ENCODE data around the gene PYGO2. TPM values are rescaled to one million over a fixed set of nuclear protein-coding genes. Genes with fewer than 3 reads are reported as not detected.

The PYGO2 gene
- total and polyA plus RNA-seq, 2 of the 8 experiments (the other 6 are each of a cell fraction or from before 2014, with no cell fraction given) = 31.0 to 31.6 TPM

- no peak overlapping the region for H2BK15ac ChIP-seq (ENCODE audit: low read length)
- H2BK12ac ChIP-seq (ENCODE audit: low read depth, low read length) = no peak overlapping the region
- H3K23me2 ChIP-seq (ENCODE audit: low read depth, low read length) = peaks cover 2% of the 10 kb centered on the region; the same call in 1 of the 2 replicates
- no peak overlapping the region for H4K5ac ChIP-seq (ENCODE audit: insufficient read length, low read depth, low read length)
- no peaks in the 10 kb centered on the region for H3K9me3 ChIP-seq (ENCODE audit: insufficient read depth in 2 of 2, low read depth in 1 of 2, low read length in 1 of 2)
- 0 out of 4 replicates have a peak overlapping the region, but pooled peaks have one; percentile 34 to 42 for H3K4me2 ChIP-seq (ENCODE audit: insufficient read depth in 1 of 2, low read depth in 2 of 2, low read length in 2 of 2)
- H4K20me1 ChIP-seq (replicated peaks in 1 of 2; ENCODE audit: control insufficient read depth in 1 of 2, insufficient read depth in 2 of 2, low read length in 2 of 2) = peaks cover 0 to 16% of the 10 kb centered on the region in 2 experiments
- ChIA-PET POLR2A (ENCODE audit: partially characterized antibody) (interaction anchor here (0.9 to 14.8 kb wide), 5 partner anchors 6 to 54 kb away, joined by 3 to 128 read pairs (median 10); partner anchors contain the start of genes CKS1B, FLAD1, LENEP and PBXIP1), CTCF (ENCODE audit: partially characterized antibody) (interaction anchor here (0.5 to 18.6 kb wide), 10 partner anchors 9 to 120 kb away, joined by 3 to 354 read pairs (median 4); partner anchors contain the start of genes ADAM15, LENEP and ZBTB7B)
- no peak overlapping the region for H2BK20ac ChIP-seq (ENCODE audit: low read length)
- H3K27ac ChIP-seq (ENCODE audit: low read depth, low read length) = no peak overlapping the region
- H3K79me2 ChIP-seq (ENCODE audit: control insufficient read depth in 1 of 2, insufficient read depth in 2 of 2, low read length in 2 of 2) = peaks cover 0 to 55% of the 10 kb centered on the region in 2 experiments; a peak in 3 of 4 replicates
- H2AK5ac ChIP-seq (ENCODE audit: low read depth, low read length) = no peak overlapping the region
- no peak for DNase-seq (ENCODE audit: low read depth in 1 of 2, low spot score in 2 of 2)
- TF ChIP-seq POLR2A (IDR thresholded peaks at IDR 0.05; ENCODE audit: control extremely low read depth in 1 of 2, low read depth in 2 of 2, low read length in 2 of 2) (no peak), POU5F1 (IDR thresholded peaks at IDR 0.05; ENCODE audit: low read depth, low read length) (no peak), SP2 (IDR thresholded peaks at IDR 0.05; ENCODE audit: low read length) (no peak), HDAC2 (IDR thresholded peaks at IDR 0.05; ENCODE audit: borderline replicate concordance in 1 of 2, low read depth in 2 of 2, low read length in 2 of 2) (no peak), SUZ12 (IDR thresholded peaks at IDR 0.05; ENCODE audit: low read length) (no peak), GABPA (IDR thresholded peaks at IDR 0.05; ENCODE audit: borderline replicate concordance, insufficient read depth, low read length) (no peak), TEAD4 (IDR thresholded peaks at IDR 0.05; ENCODE audit: low read depth, low read length) (no peak), FOSL1 (IDR thresholded peaks at IDR 0.05; ENCODE audit: insufficient read depth, low read depth, low read length) (no peak), CTBP2 (IDR thresholded peaks at IDR 0.05; ENCODE audit: borderline replicate concordance, insufficient read depth, insufficient read length, low read length) (no peak), EZH2 (IDR thresholded peaks at IDR 0.05; ENCODE audit: low read depth, low read length, severe bottlenecking) (no peak), USF2 (IDR thresholded peaks at IDR 0.05; ENCODE audit: low read length) (no peak)
- H3K18ac ChIP-seq (ENCODE audit: extremely low read depth, low read length) = peak overlapping the region; percentile 38; the same call in 1 of the 2 replicates
- no peak overlapping the region for H3K23ac ChIP-seq (ENCODE audit: insufficient read length)
- peak overlapping the region in 1 of 4 experiments; percentile 36; a peak in 2 of 8 replicates for H3K4me3 ChIP-seq (ENCODE audit: extremely low read depth in 1 of 4, insufficient read depth in 2 of 4, low read depth in 3 of 4, low read length in 4 of 4)
- H4K8ac ChIP-seq (ENCODE audit: extremely low read depth, insufficient read depth, low read length) = no peak overlapping the region
- H3K79me1 ChIP-seq (ENCODE audit: low read depth, low read length) = peaks cover 20% of the 10 kb centered on the region
- peak overlapping the region; percentile 44; the same call in 1 of the 2 replicates for H2BK5ac ChIP-seq (ENCODE audit: low read depth, low read length)
- H3K56ac ChIP-seq (replicated peaks; ENCODE audit: insufficient read length, low read depth, low read length) = no peak overlapping the region
- H4K91ac ChIP-seq (replicated peaks; ENCODE audit: insufficient read length, low read length) = no peak overlapping the region
- no peak overlapping the region for H2AFZ ChIP-seq (ENCODE audit: low read length)
- H3K36me3 ChIP-seq (ENCODE audit: control insufficient read depth in 2 of 4, insufficient read depth in 4 of 4, low read length in 3 of 4) = peaks cover 0 to 4% (median 1%) of the 10 kb centered on the region in 4 experiments; a peak in 4 of 8 replicates
- no peak for FAIRE-seq
- H3K14ac ChIP-seq (ENCODE audit: insufficient read length) = no peak overlapping the region
- no peak overlapping the region for H3K9ac ChIP-seq (replicated peaks in 1 of 4; ENCODE audit: extremely low read depth in 1 of 4, low read depth in 3 of 4, low read length in 3 of 4)
- H3K4ac ChIP-seq (replicated peaks; ENCODE audit: insufficient read length, low read depth, low read length) = no peak overlapping the region
- peaks cover 14 to 63% (median 42%) of the 10 kb centered on the region in 4 experiments for H3K4me1 ChIP-seq (replicated peaks in 1 of 4; ENCODE audit: control insufficient read depth in 3 of 4, insufficient read depth in 4 of 4, low read length in 3 of 4)
- H3K27me3 ChIP-seq (replicated peaks in 1 of 4; ENCODE audit: control insufficient read depth in 3 of 4, extremely low read depth in 1 of 4, insufficient read depth in 3 of 4, low read length in 3 of 4) = no peaks in the 10 kb centered on the region
- 91% methylated on average over 10 of the region's 12 CpGs; no CpG with 5 or more reads in 1 of the 2 experiments for WGBS, 2 experiments (ENCODE audit: extremely low coverage in 1 of 2, insufficient coverage in 1 of 2, insufficient read length in 1 of 2, insufficient replicate concordance in 2 of 2, low coverage in 1 of 2, low lambda C conversion rate in 2 of 2, missing lambda C conversion rate in 1 of 2)
- no peak overlapping the region for H2BK120ac ChIP-seq (replicated peaks; ENCODE audit: low read depth, low read length)
Measured at GRCh38 chr1:155009221-155009711, 47.7 kb upstream of the PYGO2 start.

Data from H1 (cell line).